K562 (cell line): ENCODE data around the gene TTC28. TPM values are rescaled to one million over a fixed set of nuclear protein-coding genes. Genes with fewer than 3 reads are reported as not detected.

Experiments
- BCL6 ChIP-seq: fragments of 250-450 bp; sonication (Bioruptor Pico); IDR thresholded peaks from 2 replicates; pipeline ENCODE4 v1.4.0; 2020
- BRCA1 ChIP-seq, 2 experiments: fragments of 450-650 bp in 1 of 2; sonication (generic) in 1 of 2; formaldehyde crosslinking in 1 of 2; IDR thresholded peaks; 2 replicates each; pipeline versions ENCODE4 v1.5.0 to v1.6.1; 2017 to 2020; ENCODE audit warnings: mild to moderate bottlenecking in 1 of 2, missing genetic modification reagents in 1 of 2
- BRD4 ChIP-seq: fragments of 200-600 bp; sonication (generic); IDR thresholded peaks from 2 replicates; pipeline ENCODE4 v1.6.1; 2017; ENCODE audit warnings: inconsistent platforms
- E2F8 ChIP-seq: fragments of 450-650 bp; IDR thresholded peaks from 2 replicates; pipeline ENCODE4 v1.7.1; 2018; ENCODE audit warnings: mild to moderate bottlenecking, low read depth; ENCODE audit not compliant: partially characterized antibody
- NR2F6 ChIP-seq: fragments of 450-650 bp; formaldehyde crosslinking; IDR thresholded peaks from 2 replicates; pipeline ENCODE4 v1.4.0; 2020; ENCODE audit warnings: mild to moderate bottlenecking
- ZNF282 ChIP-seq: sonication (generic); formaldehyde crosslinking; IDR thresholded peaks from 2 replicates; pipeline ENCODE4 v1.8.1; 2023; ENCODE audit warnings: missing genetic modification reagents
- polyA plus RNA-seq, 8 experiments: library from polyadenylated mRNA; depleted of rRNA in 4 of 8; stranded (reverse) in 5 of 8; unstranded in 3 of 8; fragments of >200 nt; fragmentation: Nextera tagmentation in 2 of 8; fragmentation: Illumina TruSeq in 1 of 8; extraction: Ambion mirVana in 2 of 8; extraction: Trizol in 1 of 8; gene quantifications; 2 replicates each; pipeline versions ENCODE4 v1.2.1 to v1.2.3, GENCODE V29; 2011 to 2014; ENCODE audit warnings: inconsistent platforms in 1 of 8, missing spikeins in 1 of 8
- total RNA-seq, 7 experiments: library from RNA; depleted of rRNA in 6 of 7; stranded (reverse); fragments of >200 nt in 6 of 7; fragmentation: Illumina TruSeq in 2 of 7; extraction: Trizol in 2 of 7; gene quantifications; 2 replicates each; pipeline versions ENCODE4 v1.2.1 to v1.2.3, GENCODE V29; 2011 to 2021; ENCODE audit warnings: low replicate concordance in 1 of 7
- TF ChIP-seq, protein P1 (sequence below): fragments of 150-350 bp; conservative IDR thresholded peaks from 2 replicates; pipeline ENCODE4 v1.6.1; 2014; ENCODE audit warnings: low read length

TTC28 gene
- total and polyA plus RNA-seq, 9 of the 15 experiments (the other 6 are each of a cell fraction or from before 2014, with no cell fraction given): 0.22 to 10.7 (median 3.1) TPM

DNA sequence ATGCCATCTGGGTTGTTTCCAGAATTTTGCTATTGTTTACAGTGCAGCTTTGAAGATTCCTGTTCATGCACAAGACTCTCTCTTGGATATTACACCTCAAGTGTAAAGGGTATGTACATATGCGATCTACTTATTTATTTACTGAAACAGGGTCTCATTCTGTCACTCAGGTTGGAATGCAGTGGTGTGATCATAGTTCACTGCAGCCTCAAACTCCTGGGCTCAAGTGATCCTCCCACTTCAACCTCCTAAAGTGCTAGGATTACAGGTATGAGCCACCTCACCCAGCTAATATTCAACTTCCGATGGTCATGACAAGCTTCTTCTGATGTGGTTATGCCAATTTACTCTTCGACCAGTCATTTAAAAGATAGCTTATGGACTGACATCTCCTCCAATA, 602.5 kb downstream of the TTC28 start (continued):
- TF ChIP-seq, protein P1, sequence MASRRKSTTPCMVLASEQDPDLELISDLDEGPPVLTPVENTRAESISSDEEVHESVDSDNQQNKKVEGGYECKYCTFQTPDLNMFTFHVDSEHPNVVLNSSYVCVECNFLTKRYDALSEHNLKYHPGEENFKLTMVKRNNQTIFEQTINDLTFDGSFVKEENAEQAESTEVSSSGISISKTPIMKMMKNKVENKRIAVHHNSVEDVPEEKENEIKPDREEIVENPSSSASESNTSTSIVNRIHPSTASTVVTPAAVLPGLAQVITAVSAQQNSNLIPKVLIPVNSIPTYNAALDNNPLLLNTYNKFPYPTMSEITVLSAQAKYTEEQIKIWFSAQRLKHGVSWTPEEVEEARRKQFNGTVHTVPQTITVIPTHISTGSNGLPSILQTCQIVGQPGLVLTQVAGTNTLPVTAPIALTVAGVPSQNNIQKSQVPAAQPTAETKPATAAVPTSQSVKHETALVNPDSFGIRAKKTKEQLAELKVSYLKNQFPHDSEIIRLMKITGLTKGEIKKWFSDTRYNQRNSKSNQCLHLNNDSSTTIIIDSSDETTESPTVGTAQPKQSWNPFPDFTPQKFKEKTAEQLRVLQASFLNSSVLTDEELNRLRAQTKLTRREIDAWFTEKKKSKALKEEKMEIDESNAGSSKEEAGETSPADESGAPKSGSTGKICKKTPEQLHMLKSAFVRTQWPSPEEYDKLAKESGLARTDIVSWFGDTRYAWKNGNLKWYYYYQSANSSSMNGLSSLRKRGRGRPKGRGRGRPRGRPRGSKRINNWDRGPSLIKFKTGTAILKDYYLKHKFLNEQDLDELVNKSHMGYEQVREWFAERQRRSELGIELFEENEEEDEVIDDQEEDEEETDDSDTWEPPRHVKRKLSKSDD: no peak
- TF ChIP-seq BRD4 (no peak), NR2F6 (CRISPR knock-in tag) (no peak), ZNF282 (no peak), BCL6 (CRISPR knock-in tag) (no peak), BRCA1 (IDR thresholded peaks at IDR 0.05) (no peak), BRCA1 (CRISPR knock-in tag; IDR thresholded peaks at IDR 0.05) (no peak), E2F8 (no peak)
